GM12891 (cell line): ENCODE measurements around the gene AQP2.

Experiments used
- POLR2AphosphoS5 ChIP-seq: IDR thresholded peaks from 2 replicates; pipeline ENCODE4 v1.6.1; 2011; ENCODE audit warnings: low read depth, low read length, control low read depth
- TAF1 ChIP-seq: IDR thresholded peaks from 2 replicates; pipeline ENCODE4 v1.6.1; 2011; ENCODE audit warnings: low read depth, low read length, control low read depth

GRCh38 chr12:49951411-49952240, 1.1 kb downstream of the AQP2 start:
- no peak for TF ChIP-seq TAF1
- TF ChIP-seq POLR2AphosphoS5, result no peak
